Measurements from ENCODE around the gene LRRC1. TPM values are rescaled to one million over a fixed set of nuclear protein-coding genes. Genes with fewer than 3 reads are reported as not detected.

The LRRC1 gene
- total and polyA plus RNA-seq, 2 of the 8 experiments (the other 6 are each of a cell fraction or from before 2014, with no cell fraction given) = 6.7 to 15.9 TPM

DNA sequence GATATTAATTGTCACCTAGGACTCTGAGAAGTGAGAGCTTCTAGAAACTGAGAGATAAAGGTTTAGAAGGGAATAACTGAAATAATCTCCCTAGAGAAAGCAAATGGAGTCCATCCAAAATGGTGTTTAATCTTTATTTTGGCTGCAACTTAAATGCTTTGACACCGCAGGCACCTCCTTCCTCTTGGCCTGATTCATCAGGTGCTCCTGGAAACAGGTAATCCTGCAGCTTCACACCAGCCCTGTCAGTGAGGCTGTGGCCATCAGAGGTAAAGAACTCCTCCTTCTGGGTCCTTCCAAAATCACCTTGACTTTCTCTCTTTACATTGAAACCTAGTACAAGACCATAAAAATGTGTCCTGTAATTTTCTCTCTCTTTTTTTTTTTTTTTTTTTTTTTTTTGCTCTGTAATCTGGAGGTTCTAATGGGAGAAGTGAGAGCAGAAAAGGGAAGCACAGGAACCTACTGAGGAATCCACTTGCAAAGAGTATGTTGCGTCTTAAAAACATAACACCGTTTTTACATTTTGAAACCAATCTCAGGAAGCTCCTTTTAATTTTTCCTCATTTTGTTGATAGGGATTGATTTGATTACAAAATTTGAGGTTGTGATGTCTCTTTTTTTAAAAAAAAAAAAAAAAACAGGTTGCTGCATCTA lies 124.2 kb downstream of the LRRC1 start:
- Histone ChIP-seq H4K91ac (replicated peaks; ENCODE audit: insufficient read length, low read length) (no peak overlapping the region), H3K27ac (ENCODE audit: low read depth, low read length) (no peak overlapping the region), H3K27me3 (replicated peaks in 1 of 4; ENCODE audit: control insufficient read depth in 3 of 4, extremely low read depth in 1 of 4, insufficient read depth in 3 of 4, low read length in 3 of 4) (no peaks in the 10 kb centered on the region), H3K9ac (replicated peaks in 1 of 4; ENCODE audit: extremely low read depth in 1 of 4, low read depth in 3 of 4, low read length in 3 of 4) (no peak overlapping the region), H3K79me2 (ENCODE audit: control insufficient read depth in 1 of 2, insufficient read depth in 2 of 2, low read length in 2 of 2) (no peaks in the 10 kb centered on the region), H3K56ac (replicated peaks; ENCODE audit: insufficient read length, low read depth, low read length) (no peak overlapping the region), H3K4me3 (ENCODE audit: extremely low read depth in 1 of 4, insufficient read depth in 2 of 4, low read depth in 3 of 4, low read length in 4 of 4) (no peak overlapping the region), H4K20me1 (replicated peaks in 1 of 2; ENCODE audit: control insufficient read depth in 1 of 2, insufficient read depth in 2 of 2, low read length in 2 of 2) (no peaks in the 10 kb centered on the region), H3K14ac (ENCODE audit: insufficient read length) (no peak overlapping the region), H4K8ac (ENCODE audit: extremely low read depth, insufficient read depth, low read length) (no peak overlapping the region), H2AK5ac (ENCODE audit: low read depth, low read length) (no peak overlapping the region), H3K4me1 (replicated peaks in 1 of 4; ENCODE audit: control insufficient read depth in 3 of 4, insufficient read depth in 4 of 4, low read length in 3 of 4) (peaks cover 0 to 8% (median 2%) of the 10 kb centered on the region in 4 experiments; a peak in 3 of 7 replicates), H2BK15ac (ENCODE audit: low read length) (no peak overlapping the region), H4K5ac (ENCODE audit: insufficient read length, low read depth, low read length) (no peak overlapping the region), H2BK20ac (ENCODE audit: low read length) (no peak overlapping the region), H3K4ac (replicated peaks; ENCODE audit: insufficient read length, low read depth, low read length) (no peak overlapping the region), H3K36me3 (ENCODE audit: control insufficient read depth in 2 of 4, insufficient read depth in 4 of 4, low read length in 3 of 4) (no peaks in the 10 kb centered on the region; a peak in 1 of 8 replicates), H3K4me2 (ENCODE audit: insufficient read depth in 1 of 2, low read depth in 2 of 2, low read length in 2 of 2) (no peak overlapping the region), H2BK5ac (ENCODE audit: low read depth, low read length) (no peak overlapping the region), H2AFZ (ENCODE audit: low read length) (no peak overlapping the region), H2BK12ac (ENCODE audit: low read depth, low read length) (no peak overlapping the region), H3K18ac (ENCODE audit: extremely low read depth, low read length) (no peak overlapping the region), H2BK120ac (replicated peaks; ENCODE audit: low read depth, low read length) (no peak overlapping the region), H3K79me1 (ENCODE audit: low read depth, low read length) (no peaks in the 10 kb centered on the region), H3K23me2 (ENCODE audit: low read depth, low read length) (no peaks in the 10 kb centered on the region), H3K9me3 (ENCODE audit: insufficient read depth in 2 of 2, low read depth in 1 of 2, low read length in 1 of 2) (no peaks in the 10 kb centered on the region), H3K23ac (ENCODE audit: insufficient read length) (no peak overlapping the region)
- TF ChIP-seq SP2 (IDR thresholded peaks at IDR 0.05; ENCODE audit: low read length) = no peak
- no peak for TF ChIP-seq SIX5 (IDR thresholded peaks at IDR 0.05; ENCODE audit: low read depth, low read length)
- TF ChIP-seq CBX5 (IDR thresholded peaks at IDR 0.05; ENCODE audit: low read depth, low read length) = no peak
- TF ChIP-seq SAP30 (IDR thresholded peaks at IDR 0.05; ENCODE audit: insufficient read depth, insufficient replicate concordance, low read length) = no peak
- TF ChIP-seq SIN3A (conservative IDR thresholded peaks at IDR 0.05 in 1 of 2, IDR thresholded peaks at IDR 0.05 in 1 of 2; ENCODE audit: low read depth in 1 of 2, low read length in 2 of 2) = no peak
- ChIA-PET CTCF (ENCODE audit: partially characterized antibody) (interaction anchor here (1.4 kb wide), 1 partner anchor 37 kb away, joined by 4 read pairs; no protein-coding TSS in a partner anchor), POLR2A (ENCODE audit: partially characterized antibody) (no interaction called here)
- 90% methylated on average over 3 of the region's 3 CpGs; no CpG with 5 or more reads in 1 of the 2 experiments for WGBS, 2 experiments (ENCODE audit: extremely low coverage in 1 of 2, insufficient coverage in 1 of 2, insufficient read length in 1 of 2, insufficient replicate concordance in 2 of 2, low coverage in 1 of 2, low lambda C conversion rate in 2 of 2, missing lambda C conversion rate in 1 of 2)
- DNase-seq (ENCODE audit: low read depth in 1 of 2, low spot score in 2 of 2) = no peak
- FAIRE-seq = no peak
